Osteoblast (primary cell): Measurements from ENCODE around the gene PLCL1. TPM values are rescaled to one million over a fixed set of nuclear protein-coding genes. Genes with fewer than 3 reads are reported as not detected.

ENCODE experiments used
- DNase-seq: peaks from one replicate; pipeline ENCODE4 v3.0.0; 2011; ENCODE audit warnings: low spot score, mixed read lengths; ENCODE audit not compliant: insufficient read length; ENCODE audit errors: missing footprints
- H2AFZ ChIP-seq: 2 replicates; pipeline ENCODE4 v1.6.0; 2011; ENCODE audit warnings: mild to moderate bottlenecking, low read length
- H3K27ac ChIP-seq: 2 replicates; pipeline ENCODE4 v1.5.1; 2011; ENCODE audit warnings: mild to moderate bottlenecking, low read depth, low read length, moderate library complexity
- H3K27me3 ChIP-seq: 2 replicates; pipeline ENCODE4 v1.6.0; 2012; ENCODE audit warnings: mild to moderate bottlenecking, control low read depth, inconsistent platforms, low read length, moderate library complexity; ENCODE audit not compliant: insufficient read depth
- H3K36me3 ChIP-seq: 2 replicates; pipeline ENCODE4 v1.5.1; 2011; ENCODE audit warnings: mild to moderate bottlenecking, low read length, control low read depth, moderate library complexity; ENCODE audit not compliant: insufficient read depth
- H3K4me1 ChIP-seq: 2 replicates; pipeline ENCODE4 v1.5.1; 2011; ENCODE audit warnings: mild to moderate bottlenecking, low read length, control low read depth, moderate library complexity; ENCODE audit not compliant: insufficient read depth
- H3K4me2 ChIP-seq: 2 replicates; pipeline ENCODE4 v1.6.0; 2011; ENCODE audit warnings: mild to moderate bottlenecking, low read length; ENCODE audit not compliant: insufficient read depth
- H3K4me3 ChIP-seq: fragments of 200-600 bp; sonication (generic); 3 replicates; pipeline ENCODE4 v1.5.1; 2012; ENCODE audit warnings: mild to moderate bottlenecking, low read length, inconsistent platforms; ENCODE audit not compliant: insufficient read depth
- H3K79me2 ChIP-seq: 2 replicates; pipeline ENCODE4 v1.6.0; 2012; ENCODE audit warnings: mild to moderate bottlenecking, low read length, control low read depth, inconsistent platforms; ENCODE audit not compliant: insufficient read depth
- H3K9me3 ChIP-seq: 2 replicates; pipeline ENCODE4 v1.5.1; 2011; ENCODE audit warnings: low read depth, low read length, control low read depth
- H4K20me1 ChIP-seq: 2 replicates; pipeline ENCODE4 v1.6.0; 2012; ENCODE audit warnings: mild to moderate bottlenecking, low read length, control low read depth; ENCODE audit not compliant: insufficient read depth
- CTCF ChIP-seq: IDR thresholded peaks from 2 replicates; pipeline ENCODE4 v1.5.1; 2011; ENCODE audit warnings: mild to moderate bottlenecking, low read depth, low read length, moderate library complexity; ENCODE audit errors: extremely low read depth
- total RNA-seq: library from RNA; depleted of rRNA; stranded (reverse); fragments of >200 nt; gene quantifications from 2 replicates; pipeline ENCODE4 v1.2.3, GENCODE V29; 2012

PLCL1 gene
- total RNA-seq, 1 donor, result 4.0 TPM

- no peak for DNase-seq
- Histone ChIP-seq H3K4me2 (no peak overlapping the region), H3K9me3 (no peaks in the 10 kb centered on the region), H3K79me2 (no peaks in the 10 kb centered on the region), H3K4me3 (no peak overlapping the region), H3K4me1 (no peaks in the 10 kb centered on the region), H3K36me3 (no peaks in the 10 kb centered on the region), H3K27me3 (no peaks in the 10 kb centered on the region), H2AFZ (no peak overlapping the region), H3K27ac (no peak overlapping the region), H4K20me1 (no peaks in the 10 kb centered on the region)
- no peak for TF ChIP-seq CTCF
Observed at GRCh38 chr2:198098386-198098785, 294.0 kb downstream of the PLCL1 start.

GRCh38 chr2:198098918-198099317 lies 294.5 kb downstream of the PLCL1 start:
- DNase-seq, result no peak
- H3K27ac ChIP-seq, result no peak overlapping the region
- no peak for TF ChIP-seq CTCF
- H3K4me2 ChIP-seq, result no peak overlapping the region
- no peaks in the 10 kb centered on the region for H3K79me2 ChIP-seq
- H2AFZ ChIP-seq, result no peak overlapping the region
- no peak overlapping the region for H3K4me3 ChIP-seq
- no peaks in the 10 kb centered on the region for H3K4me1 ChIP-seq
- no peaks in the 10 kb centered on the region for H3K36me3 ChIP-seq
- no peaks in the 10 kb centered on the region for H3K9me3 ChIP-seq
- H4K20me1 ChIP-seq, result no peaks in the 10 kb centered on the region
- H3K27me3 ChIP-seq, result no peaks in the 10 kb centered on the region

- no peaks in the 10 kb centered on the region for H3K27me3 ChIP-seq
- no peak overlapping the region for H3K4me3 ChIP-seq
- no peaks in the 10 kb centered on the region for H3K4me1 ChIP-seq
- no peaks in the 10 kb centered on the region for H4K20me1 ChIP-seq
- no peak overlapping the region for H3K27ac ChIP-seq
- H3K4me2 ChIP-seq, result no peak overlapping the region
- no peaks in the 10 kb centered on the region for H3K9me3 ChIP-seq
- DNase-seq, result no peak
- H2AFZ ChIP-seq, result no peak overlapping the region
- no peak for TF ChIP-seq CTCF
- no peaks in the 10 kb centered on the region for H3K36me3 ChIP-seq
- H3K79me2 ChIP-seq, result no peaks in the 10 kb centered on the region
Observed at GRCh38 chr2:198100346-198100745, 296.0 kb downstream of the PLCL1 start.

GRCh38 chr2:198101688-198102087 lies 297.3 kb downstream of the PLCL1 start:
- no peak for DNase-seq
- Histone ChIP-seq H3K79me2 (no peaks in the 10 kb centered on the region), H4K20me1 (no peaks in the 10 kb centered on the region), H3K4me1 (no peaks in the 10 kb centered on the region), H3K27me3 (no peaks in the 10 kb centered on the region), H3K27ac (no peak overlapping the region), H2AFZ (no peak overlapping the region), H3K4me2 (no peak overlapping the region), H3K9me3 (no peaks in the 10 kb centered on the region), H3K4me3 (no peak overlapping the region), H3K36me3 (no peaks in the 10 kb centered on the region)
- no peak for TF ChIP-seq CTCF
